Spinal cord (tissue), 10 donors: Measurements from ENCODE around the gene C1QTNF8. TPM values are rescaled to one million over a fixed set of nuclear protein-coding genes. Genes with fewer than 3 reads are reported as not detected.

Source experiments
- DNase-seq, 6 donors: peaks; one replicate each; pipeline versions ENCODE4 v3.0.0 to v3.0.0-alpha.2; 2013 to 2015; ENCODE audit warnings: low spot score in 6 of 6, low read depth in 4 of 6
- H3K27ac ChIP-seq: one replicate; pipeline ENCODE4 v1.5.1; 2013; ENCODE audit warnings: low read depth, low read length, control low read depth
- H3K27me3 ChIP-seq: one replicate; pipeline ENCODE4 v1.6.1; 2013; ENCODE audit warnings: low read length; ENCODE audit not compliant: control insufficient read depth, insufficient read depth
- H3K36me3 ChIP-seq: one replicate; pipeline ENCODE4 v1.6.1; 2013; ENCODE audit warnings: low read length; ENCODE audit not compliant: control insufficient read depth, insufficient read depth
- H3K4me1 ChIP-seq: one replicate; pipeline ENCODE4 v1.6.1; 2013; ENCODE audit warnings: low read length; ENCODE audit not compliant: control insufficient read depth, insufficient read depth
- H3K4me3 ChIP-seq: one replicate; pipeline ENCODE4 v1.5.1; 2013; ENCODE audit warnings: low read depth, low read length, control low read depth
- H3K9me3 ChIP-seq: one replicate; pipeline ENCODE4 v1.6.1; 2013; ENCODE audit warnings: low read length; ENCODE audit not compliant: control insufficient read depth, insufficient read depth
- WGBS: methylation state at CpG from one replicate; pipeline ENCODE4 v1.1.5; 2013; ENCODE audit warnings: missing lambda C conversion rate; ENCODE audit not compliant: insufficient coverage; 5-methylcytosine and 5-hydroxymethylcytosine counted together
- polyA plus RNA-seq, 2 donors: library from polyadenylated mRNA; unstranded; fragments of 120-200 nt; gene quantifications; one replicate each; pipeline ENCODE4 v1.2.1, GENCODE V29; 2013; ENCODE audit not compliant: insufficient read length in 2 of 2
- total RNA-seq, 2 donors: library from RNA; depleted of rRNA in 1 of 2; stranded (reverse); fragments of 120-200 nt in 1 of 2; fragments of >200 nt in 1 of 2; gene quantifications; one replicate each; pipeline versions ENCODE4 v1.2.3 to v1.2.4, GENCODE V29; 2013 to 2014
- donor health status: healthy.

Gene C1QTNF8
- total and polyA plus RNA-seq, 4 donors, result 0.17 to 0.59 (median 0.24) TPM

GRCh38 chr16:1080801-1081733 is 15.0 kb downstream of the C1QTNF8 start:
- WGBS, result 29% methylated on average over 37 of the region's 42 CpGs
- peaks cover 26% of the 10 kb centered on the region for H3K4me1 ChIP-seq
- no peak for DNase-seq
- H3K4me3 ChIP-seq, result no peak overlapping the region
- H3K27ac ChIP-seq, result no peak overlapping the region
- H3K36me3 ChIP-seq, result no peaks in the 10 kb centered on the region
- H3K27me3 ChIP-seq, result peaks cover 11% of the 10 kb centered on the region
- H3K9me3 ChIP-seq, result peaks cover 9% of the 10 kb centered on the region

GRCh38 chr16:1079786-1080525 is 16.1 kb downstream of the C1QTNF8 start:
- DNase-seq, result no peak

GRCh38 chr16:1079341-1079740 is 16.7 kb downstream of the C1QTNF8 start:
- no peak overlapping the region for H3K27ac ChIP-seq
- H3K4me3 ChIP-seq, result no peak overlapping the region
- peaks cover 26% of the 10 kb centered on the region for H3K4me1 ChIP-seq
- H3K9me3 ChIP-seq, result no peaks in the 10 kb centered on the region
- 96% methylated on average over 29 of the region's 43 CpGs for WGBS
- H3K36me3 ChIP-seq, result no peaks in the 10 kb centered on the region
- DNase-seq, result no peak
- peaks cover 15% of the 10 kb centered on the region for H3K27me3 ChIP-seq

More at GRCh38 chr16:1079786-1080525, 16.1 kb downstream of the C1QTNF8 start:
- Histone ChIP-seq H3K36me3 (no peaks in the 10 kb centered on the region), H3K9me3 (peaks cover 5% of the 10 kb centered on the region), H3K27ac (no peak overlapping the region), H3K27me3 (peaks cover 11% of the 10 kb centered on the region), H3K4me1 (peaks cover 26% of the 10 kb centered on the region), H3K4me3 (no peak overlapping the region)
- WGBS, result 79% methylated on average over 36 of the region's 45 CpGs

- peak in 1 of 6 donors; percentile 45 for DNase-seq
- Histone ChIP-seq H3K36me3 (no peaks in the 10 kb centered on the region), H3K27me3 (peaks cover 21% of the 10 kb centered on the region), H3K27ac (no peak overlapping the region), H3K9me3 (no peaks in the 10 kb centered on the region), H3K4me3 (no peak overlapping the region), H3K4me1 (peaks cover 26% of the 10 kb centered on the region)
- 49% methylated on average over 24 of the region's 28 CpGs for WGBS
Observed at GRCh38 chr16:1078579-1079021, 17.4 kb downstream of the C1QTNF8 start.

GRCh38 chr16:1077877-1078578 is 18.0 kb downstream of the C1QTNF8 start:
- Histone ChIP-seq H3K27ac (no peak overlapping the region), H3K4me1 (peaks cover 26% of the 10 kb centered on the region), H3K36me3 (no peaks in the 10 kb centered on the region), H3K4me3 (no peak overlapping the region), H3K9me3 (no peaks in the 10 kb centered on the region), H3K27me3 (peaks cover 25% of the 10 kb centered on the region)
- 79% methylated on average over 27 of the region's 36 CpGs for WGBS
- no peak for DNase-seq

GRCh38 chr16:1076801-1077576 is 19.1 kb downstream of the C1QTNF8 start:
- 38% methylated on average over 11 of the region's 16 CpGs for WGBS
- H3K4me1 ChIP-seq, result peaks cover 26% of the 10 kb centered on the region
- H3K4me3 ChIP-seq, result no peak overlapping the region
- no peak overlapping the region for H3K27ac ChIP-seq
- no peaks in the 10 kb centered on the region for H3K36me3 ChIP-seq
- DNase-seq, result no peak
- no peaks in the 10 kb centered on the region for H3K9me3 ChIP-seq
- peaks cover 31% of the 10 kb centered on the region for H3K27me3 ChIP-seq

GRCh38 chr16:1075546-1075945 is 20.5 kb downstream of the C1QTNF8 start:
- Histone ChIP-seq H3K4me3 (no peak overlapping the region), H3K27ac (no peak overlapping the region), H3K36me3 (no peaks in the 10 kb centered on the region), H3K9me3 (no peaks in the 10 kb centered on the region), H3K4me1 (peaks cover 24% of the 10 kb centered on the region), H3K27me3 (peaks cover 44% of the 10 kb centered on the region)
- 82% methylated on average over 9 of the region's 13 CpGs for WGBS
- no peak for DNase-seq

GRCh38 chr16:1074379-1074649 is 21.7 kb downstream of the C1QTNF8 start:
- H3K9me3 ChIP-seq, result no peaks in the 10 kb centered on the region
- DNase-seq, result no peak
- 73% methylated on average over 11 of the region's 11 CpGs for WGBS
- H3K4me1 ChIP-seq, result peaks cover 28% of the 10 kb centered on the region
- H3K27ac ChIP-seq, result no peak overlapping the region
- no peaks in the 10 kb centered on the region for H3K36me3 ChIP-seq
- peaks cover 52% of the 10 kb centered on the region for H3K27me3 ChIP-seq
- H3K4me3 ChIP-seq, result no peak overlapping the region
